Measurements from ENCODE around the gene SLC38A5. TPM values are rescaled to one million over a fixed set of nuclear protein-coding genes. Genes with fewer than 3 reads are reported as not detected.

The SLC38A5 gene
- total RNA-seq, 1 donor from 2014 or later = not detected

GRCh38 chrX:48488034-48488433, 18.0 kb upstream of the SLC38A5 start:
- peaks cover 27% of the 10 kb centered on the region for H3K4me1 Mint-ChIP-seq (ENCODE audit: unreplicated experiment)
- TF ChIP-seq, protein P1, sequence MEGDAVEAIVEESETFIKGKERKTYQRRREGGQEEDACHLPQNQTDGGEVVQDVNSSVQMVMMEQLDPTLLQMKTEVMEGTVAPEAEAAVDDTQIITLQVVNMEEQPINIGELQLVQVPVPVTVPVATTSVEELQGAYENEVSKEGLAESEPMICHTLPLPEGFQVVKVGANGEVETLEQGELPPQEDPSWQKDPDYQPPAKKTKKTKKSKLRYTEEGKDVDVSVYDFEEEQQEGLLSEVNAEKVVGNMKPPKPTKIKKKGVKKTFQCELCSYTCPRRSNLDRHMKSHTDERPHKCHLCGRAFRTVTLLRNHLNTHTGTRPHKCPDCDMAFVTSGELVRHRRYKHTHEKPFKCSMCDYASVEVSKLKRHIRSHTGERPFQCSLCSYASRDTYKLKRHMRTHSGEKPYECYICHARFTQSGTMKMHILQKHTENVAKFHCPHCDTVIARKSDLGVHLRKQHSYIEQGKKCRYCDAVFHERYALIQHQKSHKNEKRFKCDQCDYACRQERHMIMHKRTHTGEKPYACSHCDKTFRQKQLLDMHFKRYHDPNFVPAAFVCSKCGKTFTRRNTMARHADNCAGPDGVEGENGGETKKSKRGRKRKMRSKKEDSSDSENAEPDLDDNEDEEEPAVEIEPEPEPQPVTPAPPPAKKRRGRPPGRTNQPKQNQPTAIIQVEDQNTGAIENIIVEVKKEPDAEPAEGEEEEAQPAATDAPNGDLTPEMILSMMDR (IDR thresholded peaks at IDR 0.05) = no peak
- no peaks in the 10 kb centered on the region for H3K36me3 Mint-ChIP-seq (ENCODE audit: unreplicated experiment)
- H3K4me3 Mint-ChIP-seq (ENCODE audit: unreplicated experiment) = no peak overlapping the region
- no peaks in the 10 kb centered on the region for H3K27me3 Mint-ChIP-seq (ENCODE audit: unreplicated experiment)
- peaks cover 5% of the 10 kb centered on the region for H3K9me3 Mint-ChIP-seq (ENCODE audit: unreplicated experiment)
- peak overlapping the region; percentile 82 for H3K27ac Mint-ChIP-seq (ENCODE audit: unreplicated experiment)
- no peak for DNase-seq (ENCODE audit: extremely low spot score, unreplicated experiment)

DNA sequence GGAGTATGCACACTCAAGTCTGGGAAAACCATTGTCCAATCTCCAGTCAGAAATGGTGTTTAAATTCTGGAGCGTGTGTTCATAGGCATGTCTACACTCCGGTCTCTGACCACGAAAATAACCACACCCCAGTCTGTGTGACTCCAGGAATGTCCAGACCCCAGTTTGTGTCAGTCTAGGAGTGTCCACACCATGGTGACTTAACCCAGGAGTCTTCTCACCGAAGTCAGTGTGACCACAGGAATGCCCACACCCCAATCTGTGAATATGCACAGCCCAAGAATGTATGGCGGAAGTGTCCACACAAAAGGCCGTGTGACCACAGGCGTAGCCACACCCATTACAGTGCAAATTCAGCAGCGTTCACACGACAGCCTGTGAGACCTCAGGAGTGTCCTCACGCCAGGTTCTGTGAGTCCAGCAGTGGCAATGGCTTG, 17.3 kb upstream of the SLC38A5 start:
- peak; percentile 86 for DNase-seq (ENCODE audit: extremely low spot score, unreplicated experiment)
- no peaks in the 10 kb centered on the region for H3K27me3 Mint-ChIP-seq (ENCODE audit: unreplicated experiment)
- H3K36me3 Mint-ChIP-seq (ENCODE audit: unreplicated experiment) = peaks cover 3% of the 10 kb centered on the region
- H3K4me1 Mint-ChIP-seq (ENCODE audit: unreplicated experiment) = peaks cover 22% of the 10 kb centered on the region
- no peak overlapping the region for H3K4me3 Mint-ChIP-seq (ENCODE audit: unreplicated experiment)
- TF ChIP-seq, protein P1 (IDR thresholded peaks at IDR 0.05) = no peak
- peak overlapping the region; percentile 82 for H3K27ac Mint-ChIP-seq (ENCODE audit: unreplicated experiment)
- H3K9me3 Mint-ChIP-seq (ENCODE audit: unreplicated experiment) = peaks cover 4% of the 10 kb centered on the region

DNA sequence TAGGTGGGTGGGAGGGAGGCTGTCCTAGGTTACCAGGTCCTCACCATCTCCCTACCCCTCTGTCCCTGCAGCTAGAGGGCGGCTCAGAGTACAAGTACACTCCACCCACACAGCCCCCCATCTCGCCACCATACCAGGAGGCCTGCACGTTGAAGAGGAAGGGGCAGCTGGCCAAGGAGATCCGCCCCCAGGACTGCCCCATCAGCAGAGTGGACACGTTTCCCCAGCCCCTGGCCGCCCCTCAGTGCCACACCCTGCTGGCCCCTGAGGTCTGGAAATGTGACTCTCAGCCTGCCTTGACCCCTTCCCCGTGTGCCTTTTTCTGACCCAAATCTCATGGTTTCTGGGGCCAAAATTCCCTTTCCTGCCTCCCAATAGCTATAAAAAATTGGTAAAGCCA, 12.5 kb upstream of the SLC38A5 start:
- Mint-ChIP-seq H3K27me3 (ENCODE audit: unreplicated experiment) (no peaks in the 10 kb centered on the region), H3K4me3 (ENCODE audit: unreplicated experiment) (no peak overlapping the region), H3K4me1 (ENCODE audit: unreplicated experiment) (peaks cover 12% of the 10 kb centered on the region), H3K9me3 (ENCODE audit: unreplicated experiment) (no peaks in the 10 kb centered on the region), H3K27ac (ENCODE audit: unreplicated experiment) (no peak overlapping the region), H3K36me3 (ENCODE audit: unreplicated experiment) (peaks cover 8% of the 10 kb centered on the region)
- TF ChIP-seq, protein P1 (IDR thresholded peaks at IDR 0.05) = no peak
- DNase-seq (ENCODE audit: extremely low spot score, unreplicated experiment) = no peak

DNA sequence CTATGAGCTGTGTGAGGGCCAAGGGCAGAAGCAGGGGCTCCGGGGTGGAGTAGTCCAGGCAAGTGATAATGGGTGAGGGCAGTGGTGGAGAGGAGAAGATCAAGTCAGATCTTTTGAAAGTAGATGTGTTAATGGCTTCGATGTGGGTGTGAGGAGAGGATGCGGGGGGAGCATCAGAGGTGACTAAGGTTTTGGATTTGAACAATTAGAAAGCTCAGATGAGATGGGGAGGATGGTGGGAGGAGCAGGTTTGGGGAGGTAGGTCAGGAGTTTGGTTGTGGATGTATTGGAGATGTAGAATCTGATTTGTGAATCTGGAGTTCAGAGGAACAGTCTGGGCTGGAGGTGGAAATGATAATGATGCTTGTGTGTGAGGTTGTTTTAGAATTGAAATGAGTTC, 10.5 kb upstream of the SLC38A5 start:
- Mint-ChIP-seq H3K36me3 (ENCODE audit: unreplicated experiment) (peaks cover 8% of the 10 kb centered on the region), H3K4me3 (ENCODE audit: unreplicated experiment) (no peak overlapping the region), H3K27me3 (ENCODE audit: unreplicated experiment) (no peaks in the 10 kb centered on the region), H3K4me1 (ENCODE audit: unreplicated experiment) (peaks cover 13% of the 10 kb centered on the region), H3K27ac (ENCODE audit: unreplicated experiment) (no peak overlapping the region), H3K9me3 (ENCODE audit: unreplicated experiment) (peaks cover 7% of the 10 kb centered on the region)
- TF ChIP-seq, protein P1 (IDR thresholded peaks at IDR 0.05) = no peak
- DNase-seq (ENCODE audit: extremely low spot score, unreplicated experiment) = no peak

GRCh38 chrX:48480142-48480541, 10.1 kb upstream of the SLC38A5 start:
- Mint-ChIP-seq H3K9me3 (ENCODE audit: unreplicated experiment) (peaks cover 7% of the 10 kb centered on the region), H3K4me3 (ENCODE audit: unreplicated experiment) (no peak overlapping the region), H3K4me1 (ENCODE audit: unreplicated experiment) (peaks cover 13% of the 10 kb centered on the region), H3K36me3 (ENCODE audit: unreplicated experiment) (peaks cover 8% of the 10 kb centered on the region), H3K27me3 (ENCODE audit: unreplicated experiment) (no peaks in the 10 kb centered on the region), H3K27ac (ENCODE audit: unreplicated experiment) (no peak overlapping the region)
- no peak for DNase-seq (ENCODE audit: extremely low spot score, unreplicated experiment)
- TF ChIP-seq, protein P1 (IDR thresholded peaks at IDR 0.05) = no peak

Data from osteocyte (in vitro differentiated cells).